ENCODE results near the gene HSH2D. TPM values are rescaled to one million over a fixed set of nuclear protein-coding genes. Genes with fewer than 3 reads are reported as not detected.

The HSH2D gene
- total and polyA plus RNA-seq, 2 of the 13 experiments (the other 11 are each of a cell fraction or from before 2014, with no cell fraction given) = 0.69 to 3.2 TPM

- no peak for TF ChIP-seq ZC3H13 (CRISPR knock-in tag; IDR thresholded peaks at IDR 0.05)
- no peak; the same call in 1 of the 2 replicates for TF ChIP-seq ZNF616 (CRISPR knock-in tag; IDR thresholded peaks at IDR 0.05; ENCODE audit: low read depth)
- 0 out of 2 replicates have a peak, but pooled peaks have one; percentile 8 for TF ChIP-seq ATF6 (CRISPR knock-in tag; conservative IDR thresholded peaks at IDR 0.05)
- TF ChIP-seq ZNF580 (CRISPR knock-in tag; IDR thresholded peaks at IDR 0.05; ENCODE audit: borderline replicate concordance, low read depth) = peak; percentile 62
- no peak for TF ChIP-seq ZBTB38 (CRISPR knock-in tag; IDR thresholded peaks at IDR 0.05)
- no peak for TF ChIP-seq PTBP1 (IDR thresholded peaks at IDR 0.05; ENCODE audit: low read depth, low read length, poor library complexity, severe bottlenecking)
- no peak for TF ChIP-seq NFIC (IDR thresholded peaks at IDR 0.05; ENCODE audit: low read length)
- TF ChIP-seq ELF1 (CRISPR knock-in tag; IDR thresholded peaks at IDR 0.05) = peak; percentile 42; the same call in 1 of the 2 replicates
- TF ChIP-seq HNF1B (CRISPR knock-in tag; IDR thresholded peaks at IDR 0.05) = peak; percentile 84
- TF ChIP-seq ASH2L (IDR thresholded peaks at IDR 0.05; ENCODE audit: insufficient read length, low read depth, low read length) = peak; percentile 46
- TF ChIP-seq ZSCAN31 (CRISPR knock-in tag; IDR thresholded peaks at IDR 0.05; ENCODE audit: low read depth) = no peak
- 0 out of 2 replicates have a peak, but pooled peaks have one; percentile 19 for TF ChIP-seq ZNF598 (CRISPR knock-in tag; IDR thresholded peaks at IDR 0.05; ENCODE audit: borderline replicate concordance)
- TF ChIP-seq SP2 (CRISPR knock-in tag; IDR thresholded peaks at IDR 0.05) = no peak
- TF ChIP-seq FOXK1 (CRISPR knock-in tag; IDR thresholded peaks at IDR 0.05; ENCODE audit: borderline replicate concordance, low read depth) = peak; percentile 28; the same call in 1 of the 2 replicates
- no peak for TF ChIP-seq IRX3 (CRISPR knock-in tag; IDR thresholded peaks at IDR 0.05; ENCODE audit: borderline replicate concordance, low read depth)
- 0 out of 2 replicates have a peak, but pooled peaks have one; percentile 32 for TF ChIP-seq ZNF761 (CRISPR knock-in tag; conservative IDR thresholded peaks at IDR 0.05)
- TF ChIP-seq ZNF597 (CRISPR knock-in tag; IDR thresholded peaks at IDR 0.05) = no peak
- no peak for TF ChIP-seq SP4 (CRISPR knock-in tag; IDR thresholded peaks at IDR 0.05)
- no peak for TF ChIP-seq ZNF768 (CRISPR knock-in tag; IDR thresholded peaks at IDR 0.05)
- TF ChIP-seq TRIM22 (IDR thresholded peaks at IDR 0.05) = no peak
Observed at GRCh38 chr19:16200038-16201010, 56.8 kb downstream of the HSH2D start (continued).
